ENCODE measurements around the gene SLC12A4. TPM values are rescaled to one million over a fixed set of nuclear protein-coding genes. Genes with fewer than 3 reads are reported as not detected.

Gene SLC12A4
- total and polyA plus RNA-seq, 2 of the 13 experiments (the other 11 are each of a cell fraction or from before 2014, with no cell fraction given): 65.1 to 84.3 TPM

DNA sequence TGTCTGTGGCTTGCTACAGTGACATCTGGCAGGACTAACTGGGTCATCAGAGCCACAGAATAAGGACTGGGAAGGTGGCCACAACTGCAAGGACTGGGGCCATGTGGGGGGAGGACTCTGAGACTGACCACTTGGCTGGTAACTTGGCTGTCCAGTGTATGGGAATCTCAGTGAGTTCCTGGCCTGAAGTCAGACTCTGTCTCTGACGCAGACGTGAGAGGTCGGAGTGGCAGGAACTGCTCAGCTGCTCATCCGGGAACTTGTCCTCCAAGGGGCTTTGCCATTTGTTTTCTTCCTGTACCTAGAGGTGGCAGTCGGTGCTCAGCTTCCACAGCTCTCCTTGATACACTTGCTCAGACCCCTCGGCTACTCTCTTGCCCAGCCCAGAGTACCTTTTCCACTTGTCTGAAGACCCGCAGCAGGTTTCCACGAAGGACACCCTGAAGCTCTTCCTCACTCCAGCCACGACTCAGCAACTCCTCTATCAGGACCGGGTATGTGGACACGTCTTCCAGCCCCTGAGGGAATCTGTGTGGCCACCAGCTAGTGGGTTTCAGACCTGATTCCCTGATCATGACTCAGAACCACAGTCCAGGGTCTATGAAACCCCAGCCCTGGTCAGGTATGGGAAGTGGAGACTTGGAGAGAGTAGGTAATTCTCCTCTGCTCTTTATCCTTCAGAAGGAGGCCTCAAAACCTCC, 19.2 kb upstream of the SLC12A4 start (continued):
- no peak for TF ChIP-seq ZNF7 (CRISPR knock-in tag; IDR thresholded peaks at IDR 0.05)
- TF ChIP-seq, protein P1, sequence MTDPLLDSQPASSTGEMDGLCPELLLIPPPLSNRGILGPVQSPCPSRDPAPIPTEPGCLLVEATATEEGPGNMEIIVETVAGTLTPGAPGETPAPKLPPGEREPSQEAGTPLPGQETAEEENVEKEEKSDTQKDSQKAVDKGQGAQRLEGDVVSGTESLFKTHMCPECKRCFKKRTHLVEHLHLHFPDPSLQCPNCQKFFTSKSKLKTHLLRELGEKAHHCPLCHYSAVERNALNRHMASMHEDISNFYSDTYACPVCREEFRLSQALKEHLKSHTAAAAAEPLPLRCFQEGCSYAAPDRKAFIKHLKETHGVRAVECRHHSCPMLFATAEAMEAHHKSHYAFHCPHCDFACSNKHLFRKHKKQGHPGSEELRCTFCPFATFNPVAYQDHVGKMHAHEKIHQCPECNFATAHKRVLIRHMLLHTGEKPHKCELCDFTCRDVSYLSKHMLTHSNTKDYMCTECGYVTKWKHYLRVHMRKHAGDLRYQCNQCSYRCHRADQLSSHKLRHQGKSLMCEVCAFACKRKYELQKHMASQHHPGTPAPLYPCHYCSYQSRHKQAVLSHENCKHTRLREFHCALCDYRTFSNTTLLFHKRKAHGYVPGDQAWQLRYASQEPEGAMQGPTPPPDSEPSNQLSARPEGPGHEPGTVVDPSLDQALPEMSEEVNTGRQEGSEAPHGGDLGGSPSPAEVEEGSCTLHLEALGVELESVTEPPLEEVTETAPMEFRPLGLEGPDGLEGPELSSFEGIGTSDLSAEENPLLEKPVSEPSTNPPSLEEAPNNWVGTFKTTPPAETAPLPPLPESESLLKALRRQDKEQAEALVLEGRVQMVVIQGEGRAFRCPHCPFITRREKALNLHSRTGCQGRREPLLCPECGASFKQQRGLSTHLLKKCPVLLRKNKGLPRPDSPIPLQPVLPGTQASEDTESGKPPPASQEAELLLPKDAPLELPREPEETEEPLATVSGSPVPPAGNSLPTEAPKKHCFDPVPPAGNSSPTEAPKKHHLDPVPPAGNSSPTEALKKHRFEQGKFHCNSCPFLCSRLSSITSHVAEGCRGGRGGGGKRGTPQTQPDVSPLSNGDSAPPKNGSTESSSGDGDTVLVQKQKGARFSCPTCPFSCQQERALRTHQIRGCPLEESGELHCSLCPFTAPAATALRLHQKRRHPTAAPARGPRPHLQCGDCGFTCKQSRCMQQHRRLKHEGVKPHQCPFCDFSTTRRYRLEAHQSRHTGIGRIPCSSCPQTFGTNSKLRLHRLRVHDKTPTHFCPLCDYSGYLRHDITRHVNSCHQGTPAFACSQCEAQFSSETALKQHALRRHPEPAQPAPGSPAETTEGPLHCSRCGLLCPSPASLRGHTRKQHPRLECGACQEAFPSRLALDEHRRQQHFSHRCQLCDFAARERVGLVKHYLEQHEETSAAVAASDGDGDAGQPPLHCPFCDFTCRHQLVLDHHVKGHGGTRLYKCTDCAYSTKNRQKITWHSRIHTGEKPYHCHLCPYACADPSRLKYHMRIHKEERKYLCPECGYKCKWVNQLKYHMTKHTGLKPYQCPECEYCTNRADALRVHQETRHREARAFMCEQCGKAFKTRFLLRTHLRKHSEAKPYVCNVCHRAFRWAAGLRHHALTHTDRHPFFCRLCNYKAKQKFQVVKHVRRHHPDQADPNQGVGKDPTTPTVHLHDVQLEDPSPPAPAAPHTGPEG (CRISPR knock-in tag; IDR thresholded peaks at IDR 0.05): no peak
- TF ChIP-seq, protein P2, sequence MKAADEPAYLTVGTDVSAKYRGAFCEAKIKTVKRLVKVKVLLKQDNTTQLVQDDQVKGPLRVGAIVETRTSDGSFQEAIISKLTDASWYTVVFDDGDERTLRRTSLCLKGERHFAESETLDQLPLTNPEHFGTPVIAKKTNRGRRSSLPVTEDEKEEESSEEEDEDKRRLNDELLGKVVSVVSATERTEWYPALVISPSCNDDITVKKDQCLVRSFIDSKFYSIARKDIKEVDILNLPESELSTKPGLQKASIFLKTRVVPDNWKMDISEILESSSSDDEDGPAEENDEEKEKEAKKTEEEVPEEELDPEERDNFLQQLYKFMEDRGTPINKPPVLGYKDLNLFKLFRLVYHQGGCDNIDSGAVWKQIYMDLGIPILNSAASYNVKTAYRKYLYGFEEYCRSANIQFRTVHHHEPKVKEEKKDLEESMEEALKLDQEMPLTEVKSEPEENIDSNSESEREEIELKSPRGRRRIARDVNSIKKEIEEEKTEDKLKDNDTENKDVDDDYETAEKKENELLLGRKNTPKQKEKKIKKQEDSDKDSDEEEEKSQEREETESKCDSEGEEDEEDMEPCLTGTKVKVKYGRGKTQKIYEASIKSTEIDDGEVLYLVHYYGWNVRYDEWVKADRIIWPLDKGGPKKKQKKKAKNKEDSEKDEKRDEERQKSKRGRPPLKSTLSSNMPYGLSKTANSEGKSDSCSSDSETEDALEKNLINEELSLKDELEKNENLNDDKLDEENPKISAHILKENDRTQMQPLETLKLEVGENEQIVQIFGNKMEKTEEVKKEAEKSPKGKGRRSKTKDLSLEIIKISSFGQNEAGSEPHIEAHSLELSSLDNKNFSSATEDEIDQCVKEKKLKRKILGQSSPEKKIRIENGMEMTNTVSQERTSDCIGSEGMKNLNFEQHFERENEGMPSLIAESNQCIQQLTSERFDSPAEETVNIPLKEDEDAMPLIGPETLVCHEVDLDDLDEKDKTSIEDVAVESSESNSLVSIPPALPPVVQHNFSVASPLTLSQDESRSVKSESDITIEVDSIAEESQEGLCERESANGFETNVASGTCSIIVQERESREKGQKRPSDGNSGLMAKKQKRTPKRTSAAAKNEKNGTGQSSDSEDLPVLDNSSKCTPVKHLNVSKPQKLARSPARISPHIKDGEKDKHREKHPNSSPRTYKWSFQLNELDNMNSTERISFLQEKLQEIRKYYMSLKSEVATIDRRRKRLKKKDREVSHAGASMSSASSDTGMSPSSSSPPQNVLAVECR (CRISPR knock-in tag; IDR thresholded peaks at IDR 0.05; ENCODE audit: borderline replicate concordance): peak; percentile 36; the same call in 1 of the 2 replicates
- TF ChIP-seq MBNL3 (CRISPR knock-in tag; conservative IDR thresholded peaks at IDR 0.05): no peak
- peak; percentile 61; the same call in 1 of the 2 replicates for TF ChIP-seq EEA1 (CRISPR knock-in tag; IDR thresholded peaks at IDR 0.05; ENCODE audit: borderline replicate concordance)
- peak; percentile 50; the same call in 1 of the 2 replicates for TF ChIP-seq TAF1 (CRISPR knock-in tag; IDR thresholded peaks at IDR 0.05)
- no peak for TF ChIP-seq ZNF775 (CRISPR knock-in tag; IDR thresholded peaks at IDR 0.05; ENCODE audit: borderline replicate concordance)
- no peak for TF ChIP-seq KDM5A (IDR thresholded peaks at IDR 0.05; ENCODE audit: borderline replicate concordance, low read length)
- TF ChIP-seq, protein P3, sequence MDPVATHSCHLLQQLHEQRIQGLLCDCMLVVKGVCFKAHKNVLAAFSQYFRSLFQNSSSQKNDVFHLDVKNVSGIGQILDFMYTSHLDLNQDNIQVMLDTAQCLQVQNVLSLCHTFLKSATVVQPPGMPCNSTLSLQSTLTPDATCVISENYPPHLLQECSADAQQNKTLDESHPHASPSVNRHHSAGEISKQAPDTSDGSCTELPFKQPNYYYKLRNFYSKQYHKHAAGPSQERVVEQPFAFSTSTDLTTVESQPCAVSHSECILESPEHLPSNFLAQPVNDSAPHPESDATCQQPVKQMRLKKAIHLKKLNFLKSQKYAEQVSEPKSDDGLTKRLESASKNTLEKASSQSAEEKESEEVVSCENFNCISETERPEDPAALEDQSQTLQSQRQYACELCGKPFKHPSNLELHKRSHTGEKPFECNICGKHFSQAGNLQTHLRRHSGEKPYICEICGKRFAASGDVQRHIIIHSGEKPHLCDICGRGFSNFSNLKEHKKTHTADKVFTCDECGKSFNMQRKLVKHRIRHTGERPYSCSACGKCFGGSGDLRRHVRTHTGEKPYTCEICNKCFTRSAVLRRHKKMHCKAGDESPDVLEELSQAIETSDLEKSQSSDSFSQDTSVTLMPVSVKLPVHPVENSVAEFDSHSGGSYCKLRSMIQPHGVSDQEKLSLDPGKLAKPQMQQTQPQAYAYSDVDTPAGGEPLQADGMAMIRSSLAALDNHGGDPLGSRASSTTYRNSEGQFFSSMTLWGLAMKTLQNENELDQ (CRISPR knock-in tag; IDR thresholded peaks at IDR 0.05; ENCODE audit: borderline replicate concordance): 0 out of 2 replicates have a peak, but pooled peaks have one; percentile 5
- TF ChIP-seq POLR2AphosphoS5 (IDR thresholded peaks at IDR 0.05; ENCODE audit: low read depth, low read length): peak; percentile 48
